Neural cell (in vitro differentiated cells): Measurements from ENCODE around the gene SETX. TPM values are rescaled to one million over a fixed set of nuclear protein-coding genes. Genes with fewer than 3 reads are reported as not detected.

ENCODE experiments used
- H2AFZ ChIP-seq: fragments of 200-600, 300-800 bp; sonication (generic), shearing (Covaris generic); 2 replicates; pipeline ENCODE4 v1.6.0; 2014; ENCODE audit warnings: low read depth, mild to moderate bottlenecking, antibody characterized with exemption, low read length, moderate library complexity
- H3F3A ChIP-seq: fragments of 200-600 bp; shearing (Covaris generic); 2 replicates; pipeline ENCODE4 v1.6.1; 2016; ENCODE audit warnings: mild to moderate bottlenecking, moderate library complexity, mixed read lengths, antibody characterized with exemption, low read length; ENCODE audit not compliant: insufficient read depth, poor library complexity, severe bottlenecking
- H3K27ac ChIP-seq: fragments of 200-600, 300-800 bp; sonication (generic), shearing (Covaris generic); 2 replicates; pipeline ENCODE4 v1.5.1; 2014; ENCODE audit warnings: mild to moderate bottlenecking, low read length, moderate library complexity
- H3K27me3 ChIP-seq: fragments of 300-800, 200-600 bp; sonication (generic), shearing (Covaris generic); 2 replicates; pipeline ENCODE4 v1.6.0; 2014; ENCODE audit warnings: mild to moderate bottlenecking, low read depth, low read length, moderate library complexity; ENCODE audit not compliant: insufficient read depth
- H3K36me3 ChIP-seq: fragments of 300-800, 200-600 bp; sonication (generic), shearing (Covaris generic); 2 replicates; pipeline ENCODE4 v1.5.1; 2014; ENCODE audit warnings: mild to moderate bottlenecking, antibody characterized with exemption, low read length, moderate library complexity; ENCODE audit not compliant: insufficient read depth
- H3K4me2 ChIP-seq: fragments of 300-800, 200-600 bp; sonication (generic), shearing (Covaris generic); 2 replicates; pipeline ENCODE4 v1.6.0; 2014; ENCODE audit warnings: mild to moderate bottlenecking, low read length
- H3K4me3 ChIP-seq: fragments of 300-800, 200-600 bp; sonication (generic), shearing (Covaris generic); 2 replicates; pipeline ENCODE4 v1.5.1; 2014; ENCODE audit warnings: mild to moderate bottlenecking, low read length, moderate library complexity
- H3K79me2 ChIP-seq: fragments of 200-600 bp; shearing (Covaris generic); replicated peaks from 2 replicates; pipeline ENCODE4 v1.6.0; 2014; ENCODE audit warnings: mild to moderate bottlenecking, low read length, moderate library complexity; ENCODE audit not compliant: insufficient read depth
- H3K9ac ChIP-seq: fragments of 300-800, 200-600 bp; sonication (generic), shearing (Covaris generic); 2 replicates; pipeline ENCODE4 v1.6.1; 2016; ENCODE audit warnings: mild to moderate bottlenecking, low read length, mixed read lengths
- H3K9me2 ChIP-seq: fragments of 200-600 bp; shearing (Covaris generic); 2 replicates; pipeline ENCODE4 v1.6.1; 2016; ENCODE audit warnings: mild to moderate bottlenecking, low read length, mixed read lengths; ENCODE audit not compliant: insufficient read depth
- H3K9me3 ChIP-seq: fragments of 200-600, 300-800 bp; sonication (generic), shearing (Covaris generic); 2 replicates; pipeline ENCODE4 v1.6.1; 2016; ENCODE audit warnings: mild to moderate bottlenecking, mixed run types, low read length, moderate library complexity, mixed read lengths
- H4K20me1 ChIP-seq: fragments of 200-600 bp; shearing (Covaris generic); 2 replicates; pipeline ENCODE4 v1.6.1; 2016; ENCODE audit warnings: mild to moderate bottlenecking, mixed run types; ENCODE audit not compliant: insufficient read depth
- CTCF ChIP-seq: fragments of 450-650 bp; IDR thresholded peaks from 2 replicates; pipeline ENCODE4 v1.5.1; 2014; ENCODE audit warnings: antibody characterized with exemption, mild to moderate bottlenecking, moderate library complexity; ENCODE audit not compliant: poor library complexity, severe bottlenecking
- EP300 ChIP-seq: fragments of 450-650 bp; conservative IDR thresholded peaks from 2 replicates; pipeline ENCODE4 v1.6.1; 2014; ENCODE audit warnings: antibody characterized with exemption, mild to moderate bottlenecking, moderate library complexity; ENCODE audit not compliant: poor library complexity, severe bottlenecking
- EZH2 ChIP-seq: fragments of 200-600, 300-800 bp; shearing (Covaris generic), sonication (generic); IDR thresholded peaks from 2 replicates; pipeline ENCODE4 v1.6.1; 2014; ENCODE audit warnings: antibody characterized with exemption, low read length, borderline replicate concordance, mild to moderate bottlenecking; ENCODE audit not compliant: insufficient read depth, poor library complexity, severe bottlenecking
- MXI1 ChIP-seq: fragments of 450-650 bp; conservative IDR thresholded peaks from 2 replicates; pipeline ENCODE4 v1.6.1; 2014; ENCODE audit warnings: antibody characterized with exemption, mild to moderate bottlenecking; ENCODE audit not compliant: poor library complexity, severe bottlenecking
- POLR2AphosphoS5 ChIP-seq: IDR thresholded peaks from 2 replicates; pipeline ENCODE4 v1.6.1; 2012
- RAD21 ChIP-seq: fragments of 450-650 bp; conservative IDR thresholded peaks from 2 replicates; pipeline ENCODE4 v1.6.1; 2014; ENCODE audit warnings: antibody characterized with exemption, mild to moderate bottlenecking, moderate library complexity
- SMC3 ChIP-seq: fragments of 450-650 bp; conservative IDR thresholded peaks from 2 replicates; pipeline ENCODE4 v1.6.1; 2014; ENCODE audit warnings: antibody characterized with exemption, mild to moderate bottlenecking, moderate library complexity; ENCODE audit not compliant: poor library complexity
- TAF1 ChIP-seq: IDR thresholded peaks from 2 replicates; pipeline ENCODE4 v1.6.1; 2012; ENCODE audit warnings: low read depth
- polyA plus RNA-seq: library from polyadenylated mRNA; depleted of rRNA; stranded (reverse); fragments of >200 nt; gene quantifications from 2 replicates; pipeline ENCODE4 v1.2.3, GENCODE V29; 2014
- TF ChIP-seq, protein P1 (sequence below): IDR thresholded peaks from 2 replicates; pipeline ENCODE4 v1.6.1; 2012; ENCODE audit warnings: borderline replicate concordance

SETX gene
- polyA plus RNA-seq, 1 donor from 2014 or later: 32.0 TPM

DNA sequence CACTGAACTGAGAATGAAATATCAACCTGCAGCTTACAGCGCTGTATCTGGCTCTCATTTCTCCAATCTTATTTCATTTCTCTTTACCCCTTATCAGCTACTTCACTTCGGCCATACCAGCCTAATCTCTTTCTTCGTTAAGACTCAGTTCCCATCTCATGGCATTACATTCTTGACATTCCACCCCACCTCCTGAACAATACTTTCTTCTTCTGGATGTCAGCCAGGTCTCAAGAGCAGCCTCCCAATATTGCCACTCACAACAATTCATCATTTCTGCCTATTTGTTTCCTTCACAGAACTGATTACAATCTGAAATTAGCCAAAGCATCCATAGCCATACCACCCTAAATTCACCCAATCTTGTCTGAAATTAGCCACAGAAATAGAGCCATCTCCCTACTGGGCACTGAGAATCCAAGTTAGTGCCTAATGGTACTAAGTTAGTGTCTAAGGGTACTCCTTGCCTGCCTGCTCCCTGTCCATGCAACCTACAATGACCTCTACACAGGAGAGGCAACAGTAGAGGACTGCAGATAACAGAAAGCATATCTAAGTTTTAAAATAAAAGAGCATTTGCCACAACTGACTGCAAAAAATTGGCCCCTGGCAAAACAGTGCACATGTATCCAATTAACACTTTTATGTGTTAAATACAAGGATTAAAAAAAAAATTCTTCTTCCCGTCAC, 35.2 kb downstream of the SETX start:
- Histone ChIP-seq H3K9me3 (no peaks in the 10 kb centered on the region), H2AFZ (no peak overlapping the region), H3K36me3 (peaks cover 2% of the 10 kb centered on the region), H3K27ac (no peak overlapping the region), H3K9ac (no peak overlapping the region), H3K9me2 (no peaks in the 10 kb centered on the region), H3K4me3 (no peak overlapping the region), H3K79me2 (no peaks in the 10 kb centered on the region), H3K27me3 (no peaks in the 10 kb centered on the region), H3K4me2 (no peak overlapping the region), H4K20me1 (no peaks in the 10 kb centered on the region), H3F3A (peaks cover 3% of the 10 kb centered on the region)
- TF ChIP-seq CTCF (no peak), EP300 (no peak), RAD21 (no peak), MXI1 (no peak), EZH2 (no peak), TAF1 (no peak), SMC3 (no peak), POLR2AphosphoS5 (no peak)
- TF ChIP-seq, protein P1, sequence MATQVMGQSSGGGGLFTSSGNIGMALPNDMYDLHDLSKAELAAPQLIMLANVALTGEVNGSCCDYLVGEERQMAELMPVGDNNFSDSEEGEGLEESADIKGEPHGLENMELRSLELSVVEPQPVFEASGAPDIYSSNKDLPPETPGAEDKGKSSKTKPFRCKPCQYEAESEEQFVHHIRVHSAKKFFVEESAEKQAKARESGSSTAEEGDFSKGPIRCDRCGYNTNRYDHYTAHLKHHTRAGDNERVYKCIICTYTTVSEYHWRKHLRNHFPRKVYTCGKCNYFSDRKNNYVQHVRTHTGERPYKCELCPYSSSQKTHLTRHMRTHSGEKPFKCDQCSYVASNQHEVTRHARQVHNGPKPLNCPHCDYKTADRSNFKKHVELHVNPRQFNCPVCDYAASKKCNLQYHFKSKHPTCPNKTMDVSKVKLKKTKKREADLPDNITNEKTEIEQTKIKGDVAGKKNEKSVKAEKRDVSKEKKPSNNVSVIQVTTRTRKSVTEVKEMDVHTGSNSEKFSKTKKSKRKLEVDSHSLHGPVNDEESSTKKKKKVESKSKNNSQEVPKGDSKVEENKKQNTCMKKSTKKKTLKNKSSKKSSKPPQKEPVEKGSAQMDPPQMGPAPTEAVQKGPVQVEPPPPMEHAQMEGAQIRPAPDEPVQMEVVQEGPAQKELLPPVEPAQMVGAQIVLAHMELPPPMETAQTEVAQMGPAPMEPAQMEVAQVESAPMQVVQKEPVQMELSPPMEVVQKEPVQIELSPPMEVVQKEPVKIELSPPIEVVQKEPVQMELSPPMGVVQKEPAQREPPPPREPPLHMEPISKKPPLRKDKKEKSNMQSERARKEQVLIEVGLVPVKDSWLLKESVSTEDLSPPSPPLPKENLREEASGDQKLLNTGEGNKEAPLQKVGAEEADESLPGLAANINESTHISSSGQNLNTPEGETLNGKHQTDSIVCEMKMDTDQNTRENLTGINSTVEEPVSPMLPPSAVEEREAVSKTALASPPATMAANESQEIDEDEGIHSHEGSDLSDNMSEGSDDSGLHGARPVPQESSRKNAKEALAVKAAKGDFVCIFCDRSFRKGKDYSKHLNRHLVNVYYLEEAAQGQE: no peak

GRCh38 chr9:132312873-132313272, 41.9 kb downstream of the SETX start:
- Histone ChIP-seq H3K27ac (no peak overlapping the region), H3F3A (peaks cover 3% of the 10 kb centered on the region), H3K9me3 (no peaks in the 10 kb centered on the region), H3K4me2 (no peak overlapping the region), H2AFZ (no peak overlapping the region), H3K4me3 (no peak overlapping the region), H3K9me2 (no peaks in the 10 kb centered on the region), H4K20me1 (no peaks in the 10 kb centered on the region), H3K9ac (no peak overlapping the region), H3K36me3 (peaks cover 5% of the 10 kb centered on the region), H3K27me3 (no peaks in the 10 kb centered on the region), H3K79me2 (no peaks in the 10 kb centered on the region)
- no peak for TF ChIP-seq MXI1
- TF ChIP-seq EZH2: no peak
- TF ChIP-seq TAF1: no peak
- TF ChIP-seq RAD21: no peak
- TF ChIP-seq POLR2AphosphoS5: no peak
- TF ChIP-seq, protein P1: no peak
- TF ChIP-seq CTCF: no peak
- no peak for TF ChIP-seq SMC3
- no peak for TF ChIP-seq EP300
